Neural cell (in vitro differentiated cells): ENCODE data around the gene WASF3. TPM values are rescaled to one million over a fixed set of nuclear protein-coding genes. Genes with fewer than 3 reads are reported as not detected.

Experiments used
- H2AFZ ChIP-seq: fragments of 200-600, 300-800 bp; sonication (generic), shearing (Covaris generic); 2 replicates; pipeline ENCODE4 v1.6.0; 2014; ENCODE audit warnings: low read depth, mild to moderate bottlenecking, antibody characterized with exemption, low read length, moderate library complexity
- H3F3A ChIP-seq: fragments of 200-600 bp; shearing (Covaris generic); 2 replicates; pipeline ENCODE4 v1.6.1; 2016; ENCODE audit warnings: mild to moderate bottlenecking, moderate library complexity, mixed read lengths, antibody characterized with exemption, low read length; ENCODE audit not compliant: insufficient read depth, poor library complexity, severe bottlenecking
- H3K27ac ChIP-seq: fragments of 200-600, 300-800 bp; sonication (generic), shearing (Covaris generic); 2 replicates; pipeline ENCODE4 v1.5.1; 2014; ENCODE audit warnings: mild to moderate bottlenecking, low read length, moderate library complexity
- H3K27me3 ChIP-seq: fragments of 300-800, 200-600 bp; sonication (generic), shearing (Covaris generic); 2 replicates; pipeline ENCODE4 v1.6.0; 2014; ENCODE audit warnings: mild to moderate bottlenecking, low read depth, low read length, moderate library complexity; ENCODE audit not compliant: insufficient read depth
- H3K36me3 ChIP-seq: fragments of 300-800, 200-600 bp; sonication (generic), shearing (Covaris generic); 2 replicates; pipeline ENCODE4 v1.5.1; 2014; ENCODE audit warnings: mild to moderate bottlenecking, antibody characterized with exemption, low read length, moderate library complexity; ENCODE audit not compliant: insufficient read depth
- H3K4me2 ChIP-seq: fragments of 300-800, 200-600 bp; sonication (generic), shearing (Covaris generic); 2 replicates; pipeline ENCODE4 v1.6.0; 2014; ENCODE audit warnings: mild to moderate bottlenecking, low read length
- H3K4me3 ChIP-seq: fragments of 300-800, 200-600 bp; sonication (generic), shearing (Covaris generic); 2 replicates; pipeline ENCODE4 v1.5.1; 2014; ENCODE audit warnings: mild to moderate bottlenecking, low read length, moderate library complexity
- H3K79me2 ChIP-seq: fragments of 200-600 bp; shearing (Covaris generic); replicated peaks from 2 replicates; pipeline ENCODE4 v1.6.0; 2014; ENCODE audit warnings: mild to moderate bottlenecking, low read length, moderate library complexity; ENCODE audit not compliant: insufficient read depth
- H3K9ac ChIP-seq: fragments of 300-800, 200-600 bp; sonication (generic), shearing (Covaris generic); 2 replicates; pipeline ENCODE4 v1.6.1; 2016; ENCODE audit warnings: mild to moderate bottlenecking, low read length, mixed read lengths
- H3K9me2 ChIP-seq: fragments of 200-600 bp; shearing (Covaris generic); 2 replicates; pipeline ENCODE4 v1.6.1; 2016; ENCODE audit warnings: mild to moderate bottlenecking, low read length, mixed read lengths; ENCODE audit not compliant: insufficient read depth
- H3K9me3 ChIP-seq: fragments of 200-600, 300-800 bp; sonication (generic), shearing (Covaris generic); 2 replicates; pipeline ENCODE4 v1.6.1; 2016; ENCODE audit warnings: mild to moderate bottlenecking, mixed run types, low read length, moderate library complexity, mixed read lengths
- H4K20me1 ChIP-seq: fragments of 200-600 bp; shearing (Covaris generic); 2 replicates; pipeline ENCODE4 v1.6.1; 2016; ENCODE audit warnings: mild to moderate bottlenecking, mixed run types; ENCODE audit not compliant: insufficient read depth
- CTCF ChIP-seq: fragments of 450-650 bp; IDR thresholded peaks from 2 replicates; pipeline ENCODE4 v1.5.1; 2014; ENCODE audit warnings: antibody characterized with exemption, mild to moderate bottlenecking, moderate library complexity; ENCODE audit not compliant: poor library complexity, severe bottlenecking
- EP300 ChIP-seq: fragments of 450-650 bp; conservative IDR thresholded peaks from 2 replicates; pipeline ENCODE4 v1.6.1; 2014; ENCODE audit warnings: antibody characterized with exemption, mild to moderate bottlenecking, moderate library complexity; ENCODE audit not compliant: poor library complexity, severe bottlenecking
- EZH2 ChIP-seq: fragments of 200-600, 300-800 bp; shearing (Covaris generic), sonication (generic); IDR thresholded peaks from 2 replicates; pipeline ENCODE4 v1.6.1; 2014; ENCODE audit warnings: antibody characterized with exemption, low read length, borderline replicate concordance, mild to moderate bottlenecking; ENCODE audit not compliant: insufficient read depth, poor library complexity, severe bottlenecking
- MXI1 ChIP-seq: fragments of 450-650 bp; conservative IDR thresholded peaks from 2 replicates; pipeline ENCODE4 v1.6.1; 2014; ENCODE audit warnings: antibody characterized with exemption, mild to moderate bottlenecking; ENCODE audit not compliant: poor library complexity, severe bottlenecking
- POLR2AphosphoS5 ChIP-seq: IDR thresholded peaks from 2 replicates; pipeline ENCODE4 v1.6.1; 2012
- RAD21 ChIP-seq: fragments of 450-650 bp; conservative IDR thresholded peaks from 2 replicates; pipeline ENCODE4 v1.6.1; 2014; ENCODE audit warnings: antibody characterized with exemption, mild to moderate bottlenecking, moderate library complexity
- REST ChIP-seq: IDR thresholded peaks from 2 replicates; pipeline ENCODE4 v1.6.1; 2012; ENCODE audit warnings: borderline replicate concordance
- polyA plus RNA-seq: library from polyadenylated mRNA; depleted of rRNA; stranded (reverse); fragments of >200 nt; gene quantifications from 2 replicates; pipeline ENCODE4 v1.2.3, GENCODE V29; 2014

WASF3 gene
- polyA plus RNA-seq, 1 donor from 2014 or later: 44.5 TPM

- TF ChIP-seq RAD21 (no peak), CTCF (no peak), EZH2 (no peak), REST (no peak), MXI1 (no peak), EP300 (no peak)
- Histone ChIP-seq H3F3A (no peaks in the 10 kb centered on the region), H2AFZ (no peak overlapping the region), H3K4me3 (no peak overlapping the region), H4K20me1 (no peaks in the 10 kb centered on the region), H3K36me3 (no peaks in the 10 kb centered on the region), H3K9me2 (no peaks in the 10 kb centered on the region), H3K9ac (no peak overlapping the region), H3K9me3 (no peaks in the 10 kb centered on the region), H3K27ac (no peak overlapping the region), H3K27me3 (no peaks in the 10 kb centered on the region), H3K79me2 (no peaks in the 10 kb centered on the region), H3K4me2 (no peak overlapping the region)
These were observed 102.7 kb downstream of the WASF3 start for GRCh38 chr13:26660185-26660584.

GRCh38 chr13:26660766-26661165, 103.3 kb downstream of the WASF3 start:
- no peaks in the 10 kb centered on the region for H3K79me2 ChIP-seq
- H3K4me2 ChIP-seq: no peak overlapping the region
- no peaks in the 10 kb centered on the region for H3K9me3 ChIP-seq

More at GRCh38 chr13:26660766-26661165, 103.3 kb downstream of the WASF3 start:
- Histone ChIP-seq H3F3A (no peaks in the 10 kb centered on the region), H2AFZ (no peak overlapping the region), H3K9me2 (no peaks in the 10 kb centered on the region), H3K27me3 (no peaks in the 10 kb centered on the region), H3K36me3 (no peaks in the 10 kb centered on the region), H3K9ac (no peak overlapping the region), H3K27ac (no peak overlapping the region), H4K20me1 (no peaks in the 10 kb centered on the region), H3K4me3 (no peak overlapping the region)
- no peak for TF ChIP-seq RAD21
- TF ChIP-seq EZH2: no peak
- TF ChIP-seq MXI1: no peak
- no peak for TF ChIP-seq POLR2AphosphoS5
- no peak for TF ChIP-seq REST
